ENCODE data around the gene HAPSTR1. TPM values are rescaled to one million over a fixed set of nuclear protein-coding genes. Genes with fewer than 3 reads are reported as not detected.

Gene HAPSTR1
- total and polyA plus RNA-seq, 7 donors = 15.1 to 80.0 (median 54.5) TPM

GRCh38 chr16:9055661-9056060 is 35.8 kb upstream of the HAPSTR1 start:
- WGBS, 3 donors = 47 to 56% (median 52%) methylated on average over 2 of the region's 2 CpGs
- TF ChIP-seq CTCF (IDR thresholded peaks at IDR 0.05) = no peak
- intact Hi-C loops (cut with DNase I) = no loop called here

GRCh38 chr16:9056061-9056460 is 35.4 kb upstream of the HAPSTR1 start:
- no peak for TF ChIP-seq CTCF (IDR thresholded peaks at IDR 0.05)
- Histone ChIP-seq H3K27me3 (ENCODE audit: insufficient read depth in 3 of 3, low read length in 2 of 3) (peaks cover 0 to 3% (median 0%) of the 10 kb centered on the region in 3 donors), H3K9me3 (no peaks in the 10 kb centered on the region), H3K27ac (no peak overlapping the region), H3K4me1 (peaks cover 25% of the 10 kb centered on the region), H3K4me3 (no peak overlapping the region), H3K36me3 (ENCODE audit: insufficient read depth in 1 of 2, low read depth in 1 of 2) (no peaks in the 10 kb centered on the region)
- no peak for ATAC-seq
- WGBS, 3 donors = 87 to 92% (median 89%) methylated on average over 9 of the region's 9 CpGs
- intact Hi-C loops (cut with DNase I) = no loop called here
- DNase-seq = no peak

More at GRCh38 chr16:9055661-9056060, 35.8 kb upstream of the HAPSTR1 start:
- Histone ChIP-seq H3K4me3 (no peak overlapping the region), H3K27me3 (ENCODE audit: insufficient read depth in 3 of 3, low read length in 2 of 3) (peaks cover 0 to 3% (median 0%) of the 10 kb centered on the region in 3 donors), H3K4me1 (peaks cover 21% of the 10 kb centered on the region), H3K27ac (peak overlapping the region; percentile 70), H3K9me3 (no peaks in the 10 kb centered on the region), H3K36me3 (ENCODE audit: insufficient read depth in 1 of 2, low read depth in 1 of 2) (no peaks in the 10 kb centered on the region)
- ATAC-seq = no peak
- DNase-seq = no peak

- Histone ChIP-seq H3K27me3 (ENCODE audit: insufficient read depth in 3 of 3, low read length in 2 of 3) (peaks cover 0 to 3% (median 0%) of the 10 kb centered on the region in 3 donors), H3K27ac (no peak overlapping the region), H3K36me3 (ENCODE audit: insufficient read depth in 1 of 2, low read depth in 1 of 2) (no peaks in the 10 kb centered on the region), H3K4me1 (peaks cover 37% of the 10 kb centered on the region), H3K9me3 (no peaks in the 10 kb centered on the region), H3K4me3 (no peak overlapping the region)
- ATAC-seq = no peak
- intact Hi-C loops (cut with DNase I) = no loop called here
- TF ChIP-seq CTCF (IDR thresholded peaks at IDR 0.05) = no peak
- DNase-seq = no peak
- WGBS, 3 donors = 80 to 91% (median 84%) methylated on average over 9 of the region's 9 CpGs
These were observed 33.2 kb upstream of the HAPSTR1 start for GRCh38 chr16:9058211-9058610.

- Histone ChIP-seq H3K36me3 (ENCODE audit: insufficient read depth in 1 of 2, low read depth in 1 of 2) (no peaks in the 10 kb centered on the region), H3K4me3 (no peak overlapping the region), H3K4me1 (peaks cover 24% of the 10 kb centered on the region), H3K9me3 (no peaks in the 10 kb centered on the region), H3K27me3 (ENCODE audit: insufficient read depth in 3 of 3, low read length in 2 of 3) (no peaks in the 10 kb centered on the region), H3K27ac (peak overlapping the region; percentile 73)
- DNase-seq (no peak), ATAC-seq (no peak)
- no peak for TF ChIP-seq CTCF (IDR thresholded peaks at IDR 0.05)
- intact Hi-C loops (cut with DNase I) = no loop called here
These were observed 31.2 kb upstream of the HAPSTR1 start for GRCh38 chr16:9060225-9060624.

- intact Hi-C loops (cut with DNase I) = no loop called here
These were observed 30.1 kb upstream of the HAPSTR1 start for GRCh38 chr16:9061358-9061813.

More at GRCh38 chr16:9061358-9061813, 30.1 kb upstream of the HAPSTR1 start:
- ATAC-seq = peak; percentile 95 to 98 (median 96)
- H3K27me3 ChIP-seq (ENCODE audit: insufficient read depth in 3 of 3, low read length in 2 of 3) = no peaks in the 10 kb centered on the region
- TF ChIP-seq CTCF (IDR thresholded peaks at IDR 0.05) = no peak
- H3K27ac ChIP-seq = peak overlapping the region; percentile 73
- DNase-seq = peak in 1 of 2 donors; percentile 62
- no peaks in the 10 kb centered on the region for H3K36me3 ChIP-seq (ENCODE audit: insufficient read depth in 1 of 2, low read depth in 1 of 2)
- peaks cover 24% of the 10 kb centered on the region for H3K4me1 ChIP-seq
- H3K9me3 ChIP-seq = no peaks in the 10 kb centered on the region
- WGBS, 3 donors = 16 to 25% (median 25%) methylated on average over 4 of the region's 4 CpGs
- no peak overlapping the region for H3K4me3 ChIP-seq

Data from psoas muscle (tissue), 8 donors.